UCSD-AML1 (cell line): Measurements from ENCODE around the gene GEMIN2.
"Not testable (repeated sequence)": the region's sequence is repeated elsewhere in the genome, so short reads cannot be mapped to it uniquely, and the experiment has no call there.

Source experiments
- DNase-seq: peaks from one replicate; lab custom pipeline; 2025; ENCODE audit not compliant: unreplicated experiment; lab: John Stamatoyannopoulos, UW

The GEMIN2 gene

GRCh38 chr14:39175445-39176262 is 61.5 kb downstream of the GEMIN2 start:
- DNase-seq: peak; percentile 59

GRCh38 chr14:39176263-39177167 is 62.4 kb downstream of the GEMIN2 start:
- no peak for DNase-seq

GRCh38 chr14:39177168-39177545 is 63.0 kb downstream of the GEMIN2 start:
- no peak for DNase-seq

- no peak for DNase-seq
Measured at GRCh38 chr14:39179042-39179441, 64.9 kb downstream of the GEMIN2 start.

GRCh38 chr14:39180553-39180952 is 66.4 kb downstream of the GEMIN2 start:
- no peak for DNase-seq

GRCh38 chr14:39181026-39181692 is 67.0 kb downstream of the GEMIN2 start:
- DNase-seq: no peak

- no peak for DNase-seq
Measured at GRCh38 chr14:39181693-39182047, 67.5 kb downstream of the GEMIN2 start.

- DNase-seq: no peak
Measured at GRCh38 chr14:39182770-39183684, 68.9 kb downstream of the GEMIN2 start.

- DNase-seq: not testable (repeated sequence)
Measured at GRCh38 chr14:39183685-39184003, 69.5 kb downstream of the GEMIN2 start.

- no peak for DNase-seq
Measured at GRCh38 chr14:39184628-39185255, 70.6 kb downstream of the GEMIN2 start.

GRCh38 chr14:39185256-39186049 is 71.3 kb downstream of the GEMIN2 start:
- no peak for DNase-seq
